Amniotic epithelial cell (primary cell): Measurements from ENCODE around the gene ERICH6B.

Experiments used
- DNase-seq: peaks from one replicate; pipeline ENCODE4 v3.0.0-alpha.2; 2010; ENCODE audit warnings: low read depth

The ERICH6B gene

GRCh38 chr13:45601680-45602079 lies 13.9 kb downstream of the ERICH6B start:
- DNase-seq, result no peak

- no peak for DNase-seq
Measured at GRCh38 chr13:45598597-45598996, 16.9 kb downstream of the ERICH6B start.

DNA sequence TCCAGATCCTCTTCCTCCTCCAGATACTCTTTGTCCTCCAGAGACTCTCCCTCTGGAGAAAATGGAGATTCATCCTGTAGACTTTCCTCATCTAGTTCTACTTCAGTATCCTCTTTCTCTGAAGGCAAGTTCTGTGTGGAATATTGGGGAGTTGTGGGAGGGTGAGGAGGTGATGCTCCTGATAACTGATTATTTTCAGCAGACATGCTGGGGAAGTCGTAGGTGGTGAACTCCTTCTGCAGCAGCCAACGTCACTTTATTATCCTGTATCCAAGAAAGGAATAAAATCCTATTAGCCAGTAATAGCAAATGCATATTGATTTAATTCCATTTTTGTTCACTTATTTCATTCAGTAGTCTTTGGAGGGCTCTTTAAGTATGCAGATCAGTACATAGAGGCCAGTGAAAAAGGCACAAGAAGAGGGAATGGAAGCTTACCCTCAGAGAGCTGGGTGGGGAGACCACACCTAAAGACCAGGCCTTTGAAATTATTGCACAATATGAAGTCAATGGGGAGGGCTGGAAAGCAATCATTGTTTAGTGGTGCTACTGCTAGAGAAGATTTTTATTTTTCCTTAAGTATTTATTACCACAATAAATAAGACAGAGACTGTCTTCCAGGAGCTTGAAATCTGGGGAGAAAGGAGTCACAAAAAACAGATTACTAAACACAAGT lies 18.6 kb downstream of the ERICH6B start:
- no peak for DNase-seq

- peak; percentile 8 for DNase-seq
Measured at GRCh38 chr13:45595965-45596364, 19.6 kb downstream of the ERICH6B start.

- DNase-seq, result no peak
Measured at GRCh38 chr13:45594764-45595163, 20.8 kb downstream of the ERICH6B start.

GRCh38 chr13:45594227-45594626 lies 21.3 kb downstream of the ERICH6B start:
- no peak for DNase-seq

- DNase-seq, result no peak
Measured at GRCh38 chr13:45592758-45593157, 22.8 kb downstream of the ERICH6B start.

DNA sequence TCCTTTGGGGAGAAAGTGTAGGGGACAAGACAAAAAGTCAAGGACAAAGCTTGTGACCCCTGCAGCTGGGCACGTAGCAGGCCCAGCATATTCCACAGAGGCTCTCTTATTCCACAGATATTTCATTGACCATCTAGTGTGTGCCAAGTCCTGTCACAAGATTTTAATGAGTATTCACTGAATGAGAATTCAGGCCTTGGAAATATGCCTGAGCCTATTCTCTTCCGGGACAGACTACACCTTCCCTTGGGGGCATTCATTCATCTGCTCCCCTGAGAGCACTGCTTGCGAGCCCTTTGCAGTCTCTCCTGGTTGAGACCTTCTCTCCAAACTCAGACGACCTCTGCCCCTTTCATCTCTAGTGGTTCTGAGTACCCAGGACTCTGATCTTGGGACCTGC lies 25.5 kb downstream of the ERICH6B start:
- no peak for DNase-seq

GRCh38 chr13:45587897-45588296 lies 27.6 kb downstream of the ERICH6B start:
- DNase-seq, result no peak

GRCh38 chr13:45584816-45585215 lies 30.7 kb downstream of the ERICH6B start:
- no peak for DNase-seq

DNA sequence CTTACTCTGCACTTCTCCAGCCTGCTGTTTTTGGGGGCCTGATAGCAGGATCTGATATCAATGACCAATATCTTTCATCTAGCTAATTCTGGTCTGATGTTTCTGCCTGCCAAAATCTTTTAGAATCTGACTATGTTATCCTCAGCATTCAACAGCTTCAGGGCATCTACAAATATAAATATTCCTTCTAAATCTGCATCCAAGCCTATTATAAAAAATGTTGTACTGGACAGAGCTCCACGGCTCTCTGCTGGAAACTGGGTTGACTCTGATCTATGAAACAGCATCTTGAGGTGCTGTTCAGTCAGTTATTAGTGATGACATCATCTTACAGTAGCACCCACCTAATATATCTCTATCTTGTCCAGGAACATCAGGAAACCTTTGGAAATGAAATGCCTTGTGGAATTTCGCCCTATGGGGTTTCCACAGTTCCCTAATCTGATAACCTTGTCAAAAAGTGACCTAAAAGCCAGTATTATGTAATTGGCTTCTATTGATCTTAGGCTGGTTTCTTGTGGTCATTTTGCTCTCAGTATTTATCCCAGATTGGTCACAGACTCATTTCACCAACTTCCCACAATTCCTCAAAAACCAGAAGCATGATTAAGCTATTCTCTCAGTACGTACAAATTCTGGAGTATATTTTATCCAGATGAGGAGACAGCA lies 33.0 kb downstream of the ERICH6B start:
- no peak for DNase-seq

DNA sequence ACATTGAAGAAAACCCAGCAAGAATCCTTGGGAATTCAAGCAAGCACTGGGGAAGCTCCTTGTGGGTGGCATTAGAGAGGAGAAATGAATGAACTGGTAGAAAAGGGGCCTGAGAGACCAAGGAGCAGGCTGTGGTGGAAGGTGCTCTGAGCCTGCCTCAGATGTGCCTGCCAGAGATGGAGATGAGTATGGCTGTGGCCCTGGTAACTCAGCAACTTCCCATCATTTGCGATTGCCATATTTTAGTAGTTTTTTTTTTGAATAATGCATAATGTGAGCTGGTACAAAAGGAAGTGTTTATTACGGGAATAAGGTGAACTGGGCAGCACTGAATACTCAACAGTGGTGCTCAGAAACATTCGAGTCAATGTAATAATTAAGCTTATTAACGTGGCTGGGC lies 39.1 kb downstream of the ERICH6B start:
- DNase-seq, result no peak

- no peak for DNase-seq
Measured at GRCh38 chr13:45575830-45576180, 39.7 kb downstream of the ERICH6B start.

GRCh38 chr13:45575146-45575829 lies 40.3 kb downstream of the ERICH6B start:
- no peak for DNase-seq

- no peak for DNase-seq
Measured at GRCh38 chr13:45565331-45565730, 50.2 kb downstream of the ERICH6B start.

GRCh38 chr13:45564133-45564776 lies 51.3 kb downstream of the ERICH6B start:
- peak; percentile 44 for DNase-seq

- no peak for DNase-seq
Measured at GRCh38 chr13:45554604-45555109, 60.9 kb downstream of the ERICH6B start.

DNA sequence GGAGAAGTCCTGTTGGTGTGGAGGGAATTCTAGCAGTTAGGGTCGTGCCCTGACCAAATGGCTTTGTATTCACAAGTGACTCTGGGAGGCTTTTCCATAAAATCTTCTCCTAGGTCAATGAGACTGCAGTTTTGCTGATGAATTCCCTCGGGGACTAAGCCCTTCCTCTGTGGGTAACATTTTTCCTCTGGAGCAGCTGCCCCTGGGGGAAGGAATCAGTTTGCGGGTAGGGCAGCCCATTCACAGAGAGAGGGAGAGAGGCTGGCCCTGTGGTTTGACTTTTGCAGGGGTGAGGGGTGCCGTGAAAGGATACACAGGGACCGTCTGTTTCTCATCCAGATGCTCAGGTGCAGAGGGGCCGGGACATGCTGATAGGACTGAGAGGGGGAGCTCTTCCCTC lies 67.3 kb downstream of the ERICH6B start:
- no peak for DNase-seq

GRCh38 chr13:45546410-45546765 lies 69.2 kb downstream of the ERICH6B start:
- no peak for DNase-seq

- DNase-seq, result no peak
Measured at GRCh38 chr13:45545686-45546409, 69.7 kb downstream of the ERICH6B start.

GRCh38 chr13:45544520-45544919 lies 71.0 kb downstream of the ERICH6B start:
- DNase-seq, result no peak

DNA sequence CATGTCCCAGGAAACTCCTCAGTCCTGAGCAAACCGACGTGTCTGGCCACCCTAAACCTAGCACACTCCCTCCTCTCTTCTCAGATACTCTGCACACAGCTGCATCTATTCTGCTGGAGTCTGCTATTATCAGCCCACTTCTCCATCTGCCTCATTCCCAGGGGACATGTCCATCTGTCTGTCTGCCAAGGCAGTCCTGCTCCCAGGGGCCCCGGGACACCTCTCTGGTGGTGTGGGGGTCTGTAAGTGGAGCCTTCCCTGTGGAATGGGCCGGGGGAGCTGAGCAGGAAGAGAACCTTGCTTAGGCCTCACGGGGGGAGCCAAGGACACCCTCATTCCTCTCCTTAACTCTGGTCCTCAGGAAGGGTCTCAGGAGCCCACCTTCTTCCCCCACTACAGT lies 72.7 kb downstream of the ERICH6B start:
- no peak for DNase-seq
